NB4 (cell line): ENCODE measurements around the gene CAVIN1.
A peak's percentile ranks its signal among the peaks of the same experiment; 100 is the strongest.

Experiments used
- CTCF ChIP-seq: IDR thresholded peaks from one replicate; pipeline ENCODE4 v1.5.1; 2012; ENCODE audit warnings: low read depth, low read length
- MAX ChIP-seq: IDR thresholded peaks from 2 replicates; pipeline ENCODE4 v1.6.1; 2011; ENCODE audit warnings: low read depth, low read length
- POLR2A ChIP-seq: IDR thresholded peaks from 2 replicates; pipeline ENCODE4 v1.6.1; 2011; ENCODE audit warnings: mild to moderate bottlenecking; ENCODE audit not compliant: insufficient read length; ENCODE audit errors: extremely low read depth

DNA sequence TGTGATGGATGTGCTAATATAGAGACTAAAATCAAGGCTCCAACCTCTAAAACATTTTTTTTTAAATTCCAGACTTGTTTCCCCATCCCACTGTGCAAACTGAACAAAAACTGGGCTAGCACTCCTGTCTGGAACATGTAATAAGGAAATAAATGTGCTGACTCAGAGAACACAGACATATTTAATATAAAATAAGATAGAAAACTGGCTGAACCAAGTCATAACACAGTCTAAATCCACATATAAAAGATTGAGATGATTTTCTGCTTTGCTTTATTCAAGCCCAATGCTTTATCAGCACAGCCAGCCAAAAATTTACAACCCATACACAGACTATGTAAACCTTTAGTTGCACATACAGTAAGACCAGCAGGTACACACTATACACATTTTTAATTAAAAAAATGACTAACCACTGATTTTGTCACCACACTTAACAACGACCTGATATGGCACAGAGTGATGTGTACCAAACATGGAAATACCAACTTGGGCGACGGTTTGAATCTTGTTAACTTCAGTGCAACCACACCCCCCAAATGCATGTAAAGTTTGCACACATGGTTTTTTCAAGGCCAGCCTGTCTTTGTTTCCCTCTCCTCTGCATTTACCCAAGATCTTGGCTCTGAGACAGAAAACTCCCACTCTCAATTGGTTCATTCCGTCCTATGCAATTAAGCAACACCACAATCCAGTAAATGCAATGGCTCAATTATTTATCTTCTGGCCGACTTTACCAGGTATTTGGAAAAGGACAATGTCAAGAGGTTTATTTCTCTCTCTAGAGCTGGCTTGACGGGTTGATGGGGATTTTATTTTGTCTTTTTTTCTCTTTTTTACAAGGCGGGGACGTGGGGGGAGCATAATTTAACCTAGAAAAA lies 36.0 kb downstream of the CAVIN1 start:
- TF ChIP-seq CTCF (no peak), POLR2A (no peak), MAX (peak; percentile 87)
